ENCODE results near the gene SBF1. TPM values are rescaled to one million over a fixed set of nuclear protein-coding genes. Genes with fewer than 3 reads are reported as not detected.

The SBF1 gene
- polyA plus RNA-seq, 1 donor (not counting 4 experiments of a cell fraction or from before 2014, with no cell fraction given) = 16.2 TPM

GRCh38 chr22:50517495-50518260, 42.8 kb upstream of the SBF1 start:
- Histone ChIP-seq H3K27ac (ENCODE audit: control insufficient read depth, insufficient read depth, low read length) (no peak overlapping the region), H3K9me1 (ENCODE audit: control insufficient read depth, extremely low read depth, insufficient read depth, low read length) (no peaks in the 10 kb centered on the region), H2AFZ (ENCODE audit: control insufficient read depth, low read length) (no peak overlapping the region), H4K20me1 (ENCODE audit: control insufficient read depth, extremely low read depth, insufficient read depth, low read length) (no peaks in the 10 kb centered on the region), H3K27me3 (ENCODE audit: control insufficient read depth, extremely low read depth, insufficient read depth, low read length) (no peaks in the 10 kb centered on the region), H3K4me3 (ENCODE audit: control insufficient read depth in 2 of 3, extremely low read depth in 1 of 3, insufficient read depth in 2 of 3, low read depth in 1 of 3, low read length in 3 of 3) (no peak overlapping the region), H3K36me3 (ENCODE audit: control insufficient read depth in 2 of 2, extremely low read depth in 1 of 2, insufficient read depth in 2 of 2, low read length in 2 of 2) (peaks cover 16 to 22% of the 10 kb centered on the region in 2 experiments), H3K9ac (ENCODE audit: control insufficient read depth, extremely low read depth, insufficient read depth, low read length) (no peak overlapping the region), H3K79me2 (ENCODE audit: control insufficient read depth, insufficient read depth, low read length) (peaks cover 24% of the 10 kb centered on the region), H3K4me2 (ENCODE audit: control insufficient read depth, extremely low read depth, insufficient read depth, low read depth, low read length) (no peak overlapping the region), H3K9me3 (ENCODE audit: control insufficient read depth, low read depth, low read length) (no peaks in the 10 kb centered on the region), H3K4me1 (ENCODE audit: control insufficient read depth, extremely low read depth, insufficient read depth, low read length) (no peaks in the 10 kb centered on the region)
- no peak for FAIRE-seq
- DNase-seq (ENCODE audit: low read depth, low spot score) = no peak
- dilution Hi-C loops (cut with MboI; ENCODE audit: extremely low pct_ligation_motif_present, low sequenced_read_pairs) = no loop called here
- TF ChIP-seq EZH2 (IDR thresholded peaks at IDR 0.05; ENCODE audit: low read length) (no peak), CTCF (optimal IDR thresholded peaks at IDR 0.05 in 1 of 3, IDR thresholded peaks at IDR 0.05 in 1 of 3, conservative IDR thresholded peaks at IDR 0.05 in 1 of 3; ENCODE audit: extremely low read depth in 1 of 3, insufficient read depth in 2 of 3, low read length in 3 of 3) (no peak)

GRCh38 chr22:50516891-50517290, 42.1 kb upstream of the SBF1 start:
- no peak overlapping the region for H3K4me3 ChIP-seq (ENCODE audit: control insufficient read depth in 2 of 3, extremely low read depth in 1 of 3, insufficient read depth in 2 of 3, low read depth in 1 of 3, low read length in 3 of 3)
- H3K9me1 ChIP-seq (ENCODE audit: control insufficient read depth, extremely low read depth, insufficient read depth, low read length) = no peaks in the 10 kb centered on the region
- H3K4me2 ChIP-seq (ENCODE audit: control insufficient read depth, extremely low read depth, insufficient read depth, low read depth, low read length) = no peak overlapping the region
- H3K9me3 ChIP-seq (ENCODE audit: control insufficient read depth, low read depth, low read length) = no peaks in the 10 kb centered on the region
- dilution Hi-C loops (cut with MboI; ENCODE audit: extremely low pct_ligation_motif_present, low sequenced_read_pairs) = no loop called here
- TF ChIP-seq EZH2 (IDR thresholded peaks at IDR 0.05; ENCODE audit: low read length) (no peak), CTCF (optimal IDR thresholded peaks at IDR 0.05 in 1 of 3, IDR thresholded peaks at IDR 0.05 in 1 of 3, conservative IDR thresholded peaks at IDR 0.05 in 1 of 3; ENCODE audit: extremely low read depth in 1 of 3, insufficient read depth in 2 of 3, low read length in 3 of 3) (no peak)
- H3K27ac ChIP-seq (ENCODE audit: control insufficient read depth, insufficient read depth, low read length) = no peak overlapping the region
- peaks cover 27% of the 10 kb centered on the region for H3K79me2 ChIP-seq (ENCODE audit: control insufficient read depth, insufficient read depth, low read length)
- H4K20me1 ChIP-seq (ENCODE audit: control insufficient read depth, extremely low read depth, insufficient read depth, low read length) = no peaks in the 10 kb centered on the region
- H3K4me1 ChIP-seq (ENCODE audit: control insufficient read depth, extremely low read depth, insufficient read depth, low read length) = no peaks in the 10 kb centered on the region
- DNase-seq (ENCODE audit: low read depth, low spot score) (no peak), FAIRE-seq (no peak)
- no peak overlapping the region for H2AFZ ChIP-seq (ENCODE audit: control insufficient read depth, low read length)
- no peak overlapping the region for H3K9ac ChIP-seq (ENCODE audit: control insufficient read depth, extremely low read depth, insufficient read depth, low read length)
- H3K27me3 ChIP-seq (ENCODE audit: control insufficient read depth, extremely low read depth, insufficient read depth, low read length) = no peaks in the 10 kb centered on the region
- H3K36me3 ChIP-seq (ENCODE audit: control insufficient read depth in 2 of 2, extremely low read depth in 1 of 2, insufficient read depth in 2 of 2, low read length in 2 of 2) = peaks cover 12 to 17% of the 10 kb centered on the region in 2 experiments

Measured in keratinocyte (primary cell).